Stimulated activated CD4-positive, alpha-beta T cell treated with anti-CD3 and anti-CD28 coated beads, TNF-alpha, amount 100 ng/mL, for 4 hours (primary cell): ENCODE data around the gene BCAM.
"Not testable (repeated sequence)": the region's sequence is repeated elsewhere in the genome, so short reads cannot be mapped to it uniquely, and the experiment has no call there.

ENCODE experiments used
- DNase-seq, 3 experiments: peaks; one replicate each; pipeline ENCODE4 v3.0.0-alpha.2; 2020; ENCODE audit warnings: low read depth in 3 of 3

Gene BCAM, protein sequence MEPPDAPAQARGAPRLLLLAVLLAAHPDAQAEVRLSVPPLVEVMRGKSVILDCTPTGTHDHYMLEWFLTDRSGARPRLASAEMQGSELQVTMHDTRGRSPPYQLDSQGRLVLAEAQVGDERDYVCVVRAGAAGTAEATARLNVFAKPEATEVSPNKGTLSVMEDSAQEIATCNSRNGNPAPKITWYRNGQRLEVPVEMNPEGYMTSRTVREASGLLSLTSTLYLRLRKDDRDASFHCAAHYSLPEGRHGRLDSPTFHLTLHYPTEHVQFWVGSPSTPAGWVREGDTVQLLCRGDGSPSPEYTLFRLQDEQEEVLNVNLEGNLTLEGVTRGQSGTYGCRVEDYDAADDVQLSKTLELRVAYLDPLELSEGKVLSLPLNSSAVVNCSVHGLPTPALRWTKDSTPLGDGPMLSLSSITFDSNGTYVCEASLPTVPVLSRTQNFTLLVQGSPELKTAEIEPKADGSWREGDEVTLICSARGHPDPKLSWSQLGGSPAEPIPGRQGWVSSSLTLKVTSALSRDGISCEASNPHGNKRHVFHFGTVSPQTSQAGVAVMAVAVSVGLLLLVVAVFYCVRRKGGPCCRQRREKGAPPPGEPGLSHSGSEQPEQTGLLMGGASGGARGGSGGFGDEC

DNA sequence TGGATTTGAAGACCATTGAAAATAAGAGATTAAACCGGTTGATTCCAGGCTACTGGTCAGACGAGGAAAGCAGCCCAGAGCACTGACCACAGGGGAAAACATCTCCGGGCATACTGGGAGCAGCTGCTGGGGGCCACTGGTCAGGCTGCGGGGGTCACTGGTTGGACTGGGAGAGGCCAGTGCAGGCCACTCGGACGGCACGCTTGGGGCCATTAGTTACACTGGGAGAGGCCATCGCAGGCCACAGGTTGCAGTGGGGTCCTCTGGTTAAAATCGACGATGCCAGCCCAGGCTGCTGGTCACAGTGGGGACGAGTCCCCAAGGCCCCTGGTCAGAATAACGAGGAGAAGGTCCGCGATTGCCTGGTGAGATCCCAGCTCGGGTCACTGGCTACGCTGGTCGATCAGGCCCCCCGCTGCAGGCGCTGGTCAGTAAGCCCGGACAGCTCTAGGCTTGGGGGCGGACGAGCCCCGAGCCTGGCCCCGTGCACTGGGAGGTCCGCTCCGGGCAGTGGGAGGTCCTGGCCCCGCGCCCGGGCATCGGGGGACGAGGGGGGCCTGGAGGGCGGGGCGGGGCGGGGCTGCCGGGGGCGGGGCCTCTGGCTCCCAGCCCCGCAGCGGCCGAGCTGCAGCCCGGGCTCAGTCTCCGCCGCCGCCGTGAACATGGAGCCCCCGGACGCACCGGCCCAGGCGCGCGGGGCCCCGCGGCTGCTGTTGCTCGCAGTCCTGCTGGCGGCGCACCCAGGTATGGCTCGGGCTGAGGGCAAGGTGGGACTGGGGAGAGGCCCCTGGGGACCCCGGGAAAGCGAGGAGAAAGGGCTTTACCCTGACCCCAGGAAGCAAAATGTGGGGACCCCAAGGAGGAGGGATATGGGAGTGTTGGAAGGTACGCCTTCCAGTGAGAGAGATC is at the start of gene BCAM:
Gene BCAM (plus strand): TSS at position 641 of the 909 bp plus-strand sequence. CDS start 22 bp downstream, at position 663.
- DNase-seq: no peak

DNA sequence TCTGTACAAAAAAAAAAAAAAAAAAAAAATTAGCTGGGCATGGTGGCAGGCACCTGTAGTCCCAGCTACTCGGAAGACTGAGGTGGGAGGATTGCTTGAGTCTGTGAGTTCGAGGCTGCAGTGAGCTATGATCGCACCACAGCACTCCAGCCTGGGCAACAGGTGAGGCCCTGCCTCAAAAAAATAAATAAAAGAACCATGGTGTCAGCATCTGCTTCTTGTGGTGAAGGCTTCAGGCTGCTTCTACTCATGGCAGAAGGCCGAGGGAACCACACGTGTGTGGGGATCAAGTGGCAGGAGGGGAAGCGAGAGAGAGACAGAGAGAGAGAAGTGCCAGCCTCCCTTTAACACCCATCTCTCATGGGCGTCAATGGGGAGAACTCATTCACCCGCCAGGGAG is 46.9 kb upstream of the BCAM start:
- DNase-seq: no peak

DNA sequence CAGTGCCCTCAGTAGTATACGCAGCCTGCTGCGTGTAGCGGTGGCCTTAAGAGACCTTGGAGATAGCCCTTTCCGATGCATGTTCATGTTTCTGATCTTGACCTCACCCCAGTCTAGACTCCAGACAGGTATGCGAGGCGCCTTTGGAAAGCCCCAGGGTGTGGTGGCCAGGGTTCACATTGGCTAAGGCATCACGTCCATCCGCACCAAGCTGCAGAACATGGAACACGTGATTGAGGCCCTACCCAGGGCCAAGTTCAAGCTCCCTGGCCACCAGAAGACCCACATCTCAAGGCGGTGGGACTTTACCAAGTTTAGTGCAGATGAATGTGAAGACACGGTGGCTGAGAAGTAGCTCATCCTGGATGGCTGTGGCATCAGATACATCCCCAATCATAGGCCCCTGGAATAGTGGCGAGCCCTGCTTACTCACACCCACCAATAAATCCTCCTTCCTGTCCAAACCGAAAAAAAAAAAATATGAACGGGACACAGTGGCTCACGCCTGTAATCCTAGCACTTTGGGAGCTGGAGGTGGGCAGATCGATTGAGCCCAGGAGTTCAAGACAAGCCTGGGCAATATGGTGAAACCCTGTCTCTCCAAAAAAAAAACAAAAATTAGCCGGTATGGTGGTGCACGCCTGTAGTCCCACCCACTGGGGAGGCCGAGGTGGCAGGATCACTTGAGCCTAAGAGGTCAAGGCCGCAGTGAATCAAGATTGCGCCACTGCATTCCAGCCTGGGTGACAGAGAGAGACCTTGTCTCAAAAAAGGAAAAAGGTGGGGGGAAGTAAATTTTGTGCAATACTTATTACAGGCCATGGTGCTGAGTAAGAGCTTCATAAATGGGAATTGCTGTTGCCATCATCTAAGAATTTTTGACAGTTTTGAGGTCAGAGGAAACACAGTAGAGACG is 43.6 kb upstream of the BCAM start:
- no peak for DNase-seq

DNA sequence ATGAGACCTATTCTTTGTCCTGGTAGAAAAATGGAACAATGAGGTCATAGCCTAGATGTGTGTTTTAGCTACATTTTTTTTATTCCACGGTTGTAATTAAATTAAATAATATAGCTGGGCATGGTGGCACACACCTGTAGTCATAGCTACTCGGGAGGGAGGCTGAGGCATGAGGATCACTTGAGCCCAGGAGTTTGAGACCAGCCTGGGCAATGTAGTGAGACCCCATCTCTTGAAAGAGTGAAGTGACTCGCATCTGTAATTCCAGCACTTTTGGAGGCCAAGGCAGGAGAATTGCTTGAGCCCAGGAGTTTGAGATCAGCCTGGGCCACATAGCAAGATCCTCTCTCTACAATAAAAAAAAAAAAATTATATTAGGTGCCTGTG is 43.0 kb upstream of the BCAM start:
- DNase-seq: no peak

DNA sequence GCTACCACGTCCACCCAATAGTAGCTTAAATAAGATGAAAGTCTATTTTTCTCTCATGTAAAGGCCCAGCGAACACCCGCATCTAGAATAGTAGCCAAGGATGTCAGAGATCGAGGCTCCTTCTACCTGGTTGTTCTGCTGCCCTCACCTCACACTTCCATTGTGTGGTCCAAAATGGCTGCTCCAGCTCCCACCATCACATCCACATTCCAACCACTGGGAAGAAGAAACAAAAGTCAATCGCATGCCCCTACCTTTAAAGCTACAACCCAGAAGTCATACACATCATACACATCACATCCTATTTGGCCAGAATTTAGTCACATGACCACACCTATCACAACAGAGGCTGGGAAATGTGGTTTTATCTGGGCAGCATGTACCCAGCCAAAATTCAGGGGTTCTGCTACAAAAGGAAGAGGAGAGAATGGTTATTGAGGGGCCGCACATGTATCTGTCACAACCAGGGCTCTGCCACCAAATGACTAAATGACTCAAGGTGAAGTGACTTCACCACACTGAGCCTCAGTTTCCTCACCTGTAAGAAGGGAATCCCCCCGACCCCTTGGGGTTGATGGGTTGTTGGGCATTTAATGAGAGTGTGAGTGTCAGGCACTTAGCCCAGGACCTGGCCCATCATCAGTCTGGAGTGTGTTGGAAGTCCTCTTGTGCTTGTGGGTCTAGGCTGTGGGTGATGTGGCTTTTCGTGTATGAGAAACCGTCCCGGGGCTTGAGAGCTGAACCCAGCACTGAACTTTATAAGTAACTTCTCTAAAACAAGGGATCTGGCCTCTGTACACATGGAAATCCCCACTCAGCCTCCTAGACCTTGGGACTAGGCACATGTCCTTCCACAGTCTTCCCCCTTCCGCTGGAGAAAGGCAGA is 41.4 kb upstream of the BCAM start:
- DNase-seq: no peak

DNA sequence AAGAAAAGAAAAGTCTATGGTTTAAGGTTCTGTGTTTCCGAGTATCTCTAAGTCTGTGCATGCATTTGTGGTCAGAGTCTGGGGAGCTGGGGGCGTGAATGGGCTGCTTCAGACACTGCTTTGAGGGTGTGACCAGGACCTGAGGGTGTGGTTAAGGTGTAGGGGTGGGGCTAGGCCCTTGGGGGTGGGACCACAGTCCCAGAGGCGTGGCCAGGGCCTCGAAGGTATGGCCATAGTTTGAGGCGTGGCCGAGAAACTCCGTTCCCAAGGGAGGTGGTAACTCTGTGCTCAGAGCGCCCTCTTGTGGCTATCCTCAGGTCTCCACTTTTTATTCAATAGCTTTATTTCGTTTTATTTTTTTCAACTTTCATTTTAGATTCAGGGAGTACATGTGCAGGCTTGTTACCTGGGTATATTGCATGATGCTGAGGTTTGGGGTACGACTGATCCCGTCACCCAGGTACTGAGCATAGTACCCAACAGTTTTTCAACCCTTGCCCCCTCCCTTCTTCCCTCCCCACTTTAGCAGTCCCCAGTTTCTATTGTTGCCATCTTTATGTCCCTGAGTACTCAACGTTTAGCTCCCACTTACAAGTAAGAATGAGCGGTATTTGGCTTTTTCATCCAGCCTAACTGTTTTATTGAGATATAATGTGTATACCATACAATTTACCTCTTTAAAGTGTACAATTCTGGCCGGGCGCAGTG is 38.2 kb upstream of the BCAM start:
- DNase-seq: peak; percentile 93 to 96 (median 95)

DNA sequence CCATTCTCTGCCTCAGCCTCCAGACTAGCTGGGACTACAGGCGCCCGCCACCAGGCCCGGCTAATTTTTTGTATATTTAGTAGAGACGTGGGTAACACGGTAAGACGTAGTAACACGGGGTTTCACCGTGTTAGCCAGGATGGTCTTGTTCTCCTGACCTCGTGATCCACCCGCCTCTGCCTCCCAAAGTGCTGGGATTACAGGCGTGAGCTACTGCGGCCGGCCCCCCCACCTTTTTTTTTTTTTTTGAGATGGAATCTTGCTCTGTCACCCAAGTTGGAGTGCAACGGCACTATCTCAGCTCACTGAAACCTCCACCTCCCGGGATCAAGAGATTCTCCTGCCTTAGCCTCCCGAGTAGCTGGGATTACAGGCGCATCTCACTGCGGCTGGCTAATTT is 36.8 kb upstream of the BCAM start:
- DNase-seq: not testable (repeated sequence)

DNA sequence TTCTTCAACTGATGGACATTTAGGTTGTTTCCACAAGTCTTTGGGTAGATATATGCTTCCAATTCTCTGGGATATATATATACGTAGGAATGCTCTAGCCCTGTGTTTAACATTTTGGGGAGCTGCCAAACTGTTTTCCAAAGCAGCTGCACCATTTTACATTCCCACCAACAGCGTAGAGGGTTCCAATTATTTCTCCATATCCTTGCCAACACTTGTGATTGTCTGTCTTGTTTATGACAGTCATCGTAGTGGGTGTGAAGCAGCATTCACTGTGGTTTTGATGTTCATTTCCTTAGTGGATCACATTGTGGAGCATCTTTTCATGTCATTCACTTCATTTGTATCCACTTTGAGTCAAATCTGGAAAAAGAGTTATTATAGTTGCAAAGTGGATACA is 35.9 kb upstream of the BCAM start:
- DNase-seq: no peak

DNA sequence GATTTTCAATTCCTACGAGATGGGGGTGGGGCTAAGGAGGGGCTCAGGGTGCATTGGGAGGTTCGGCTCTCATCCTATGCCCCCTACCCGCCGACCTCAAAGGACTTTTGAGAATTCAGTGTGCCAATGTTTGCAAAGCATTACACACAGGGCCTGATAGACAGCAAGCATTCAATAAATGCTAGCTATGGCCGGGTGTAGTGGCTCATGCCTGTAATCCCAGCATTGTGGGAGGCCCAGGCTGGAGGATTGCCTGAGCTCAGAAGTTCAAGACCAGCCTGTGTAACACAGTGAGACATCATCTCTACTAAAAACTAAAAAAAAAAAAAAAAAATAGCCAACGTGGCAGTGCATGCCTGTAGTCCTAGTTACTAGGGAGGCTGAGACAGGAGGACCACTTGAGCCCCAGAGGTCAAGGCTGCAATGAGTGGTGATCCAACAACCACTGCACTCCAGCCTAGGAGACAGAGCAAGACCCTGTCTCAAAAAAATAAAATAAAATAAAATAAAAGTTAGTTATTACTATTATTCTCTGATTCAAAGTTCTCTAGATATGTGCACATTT is 33.1 kb upstream of the BCAM start:
- DNase-seq: no peak

DNA sequence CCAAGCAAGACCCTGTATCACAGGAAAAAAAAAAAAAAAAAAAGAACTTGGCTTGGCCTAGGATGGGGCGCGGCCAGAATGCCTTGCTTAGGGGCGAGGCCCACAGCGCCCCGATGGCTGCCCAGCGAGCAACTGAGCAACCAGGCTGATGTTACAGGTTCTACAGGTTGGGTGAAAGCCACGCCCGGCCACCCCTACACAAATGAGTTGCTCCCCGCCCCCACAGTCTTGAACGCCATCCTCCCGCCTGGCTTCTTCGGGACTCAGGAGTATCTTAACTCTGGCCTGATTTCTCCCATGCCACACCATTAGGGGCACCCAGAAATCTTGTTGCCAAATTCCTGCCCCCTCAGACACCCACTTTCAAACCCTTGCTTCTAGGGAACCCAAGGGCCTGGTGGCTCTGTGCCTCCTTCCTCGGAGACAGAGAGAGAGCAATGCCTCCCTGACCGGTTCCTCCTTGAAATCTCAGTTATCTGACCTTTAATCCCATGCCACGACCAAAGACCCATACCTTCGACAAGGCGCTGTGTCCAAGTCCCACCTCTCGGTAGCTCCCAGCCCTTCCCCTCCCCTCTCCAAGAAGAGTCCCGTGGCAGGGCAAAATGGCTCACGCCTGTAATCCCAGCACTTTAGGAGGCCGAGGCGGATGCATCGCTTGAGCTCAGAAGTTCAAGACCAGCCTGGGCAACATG is 32.4 kb upstream of the BCAM start:
- DNase-seq: no peak

DNA sequence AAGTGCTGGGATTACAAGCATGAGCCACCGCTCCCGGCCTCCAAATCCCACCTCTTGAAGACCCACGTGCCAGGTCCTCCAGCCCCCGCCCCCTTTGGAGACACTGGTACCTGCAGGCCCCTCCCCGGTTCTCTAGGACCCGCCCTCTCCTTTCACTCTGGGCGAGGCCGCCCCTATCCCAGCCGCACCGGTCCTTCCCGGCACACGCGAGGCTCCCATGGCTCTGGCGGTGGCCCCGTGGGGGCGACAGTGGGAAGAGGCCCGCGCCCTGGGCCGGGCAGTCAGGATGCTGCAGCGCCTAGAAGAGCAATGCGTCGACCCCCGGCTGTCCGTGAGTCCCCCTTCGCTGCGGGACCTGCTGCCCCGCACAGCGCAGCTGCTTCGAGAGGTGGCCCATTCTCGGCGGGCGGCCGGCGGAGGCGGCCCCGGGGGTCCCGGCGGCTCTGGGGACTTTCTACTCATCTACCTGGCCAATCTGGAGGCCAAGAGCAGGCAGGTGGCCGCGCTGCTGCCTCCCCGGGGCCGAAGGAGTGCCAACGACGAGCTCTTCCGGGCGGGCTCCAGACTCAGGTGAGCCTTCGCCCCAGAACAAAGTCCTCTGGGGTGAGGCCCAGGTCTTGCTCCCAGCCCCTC is 31.1 kb upstream of the BCAM start, which contains the start of gene CBLC:
Gene CBLC (plus strand): TSS at position 176 of the 633 bp plus-strand sequence. CDS start 42 bp downstream, at position 218.
- no peak for DNase-seq

DNA sequence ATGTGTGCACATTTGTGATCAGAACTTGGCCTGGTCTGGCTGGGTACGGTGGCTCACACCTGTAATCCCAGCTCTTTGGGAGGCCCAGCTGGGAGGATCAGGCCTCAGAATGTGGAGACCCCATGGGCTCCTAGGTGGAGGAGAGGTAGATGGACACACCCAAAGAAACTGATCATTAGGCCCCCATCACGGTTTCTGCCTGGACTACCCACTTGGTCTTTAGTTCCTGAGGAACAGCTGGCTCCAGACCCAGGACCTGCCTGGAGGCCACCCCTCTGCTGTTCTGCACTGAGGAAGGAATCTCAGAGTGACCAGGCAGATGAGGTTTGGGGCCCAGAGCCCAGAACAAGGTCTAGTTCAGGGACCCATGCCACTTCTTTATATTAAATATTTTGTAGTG is 29.8 kb upstream of the BCAM start:
- DNase-seq: no peak

DNA sequence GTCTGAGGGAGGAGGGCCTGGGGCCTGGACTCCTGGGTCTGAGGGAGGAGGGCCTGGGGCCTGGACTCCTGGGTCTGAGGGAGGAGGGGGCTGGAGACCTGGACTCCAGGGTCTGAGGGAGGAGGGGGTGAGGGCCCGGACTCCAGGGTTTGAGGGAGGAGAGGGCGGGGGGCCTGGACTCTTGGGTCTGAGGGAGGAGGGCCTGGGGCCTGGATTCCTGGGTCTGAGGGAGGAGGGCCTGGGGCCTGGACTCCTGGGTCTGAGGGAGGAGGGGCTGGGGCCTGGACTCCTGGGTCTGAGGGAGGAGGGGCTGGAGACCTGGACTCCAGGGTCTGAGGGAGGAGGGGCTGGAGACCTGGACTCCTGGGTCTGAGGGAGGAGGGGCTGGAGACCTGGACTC is 27.2 kb upstream of the BCAM start:
- not testable (repeated sequence) for DNase-seq

DNA sequence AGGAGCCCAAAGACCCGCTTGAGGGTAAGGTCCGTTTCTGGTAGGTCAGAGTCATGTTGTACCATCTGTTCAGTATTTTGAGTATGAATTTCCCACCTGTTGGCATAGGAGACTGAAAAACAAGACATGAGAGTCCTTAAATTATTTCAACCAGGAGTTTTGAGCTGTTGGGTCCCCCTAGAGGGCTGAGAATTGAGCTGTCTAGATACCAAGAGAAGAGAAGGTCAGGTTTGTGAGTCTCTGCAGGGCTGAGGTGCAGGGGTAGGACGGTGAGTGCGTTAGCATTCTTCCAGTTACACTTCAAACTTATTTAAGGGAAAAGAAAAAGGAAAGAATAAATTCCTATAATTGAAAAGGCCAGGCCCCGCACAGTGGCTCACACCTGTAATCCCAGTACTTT is 26.2 kb upstream of the BCAM start:
- no peak for DNase-seq

DNA sequence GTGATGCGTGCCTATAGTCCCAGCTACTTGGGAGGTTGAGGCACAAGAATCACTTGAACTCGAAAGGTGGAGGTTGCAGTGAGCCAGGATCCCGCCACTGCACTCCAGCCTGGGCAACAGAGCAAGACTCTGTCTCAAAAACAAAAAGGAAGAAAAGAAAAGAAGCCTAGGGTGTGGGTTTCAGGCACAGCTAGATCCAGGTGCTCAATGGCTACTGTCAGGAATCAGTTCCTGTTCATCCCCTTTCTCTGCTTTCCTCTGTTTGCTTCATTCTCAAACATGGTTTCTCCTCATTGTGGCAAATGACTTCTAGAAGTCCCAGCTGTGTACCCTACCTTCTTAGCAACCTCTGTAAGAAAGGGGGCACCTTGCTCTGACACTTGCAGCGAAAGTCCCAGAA is 25.4 kb upstream of the BCAM start:
- DNase-seq: no peak

DNA sequence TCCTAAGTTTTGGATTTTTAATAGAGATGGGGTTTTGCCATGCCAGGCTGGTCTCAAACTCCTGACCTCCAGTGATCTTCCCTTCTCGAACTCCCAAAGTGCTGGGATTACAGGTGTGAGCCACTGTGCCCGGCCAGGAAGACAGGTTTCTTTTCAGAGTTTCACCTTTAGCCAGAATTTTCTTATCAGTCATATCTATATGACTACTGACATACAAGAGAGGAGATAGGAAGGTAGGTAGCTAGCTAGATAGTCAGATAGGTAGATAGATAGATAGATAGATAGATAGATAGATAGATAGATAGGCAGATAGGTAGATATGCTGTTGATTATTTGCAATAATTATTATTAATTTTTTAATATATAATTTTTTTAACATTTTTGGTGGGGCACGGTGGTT is 23.6 kb upstream of the BCAM start:
- DNase-seq: no peak

DNA sequence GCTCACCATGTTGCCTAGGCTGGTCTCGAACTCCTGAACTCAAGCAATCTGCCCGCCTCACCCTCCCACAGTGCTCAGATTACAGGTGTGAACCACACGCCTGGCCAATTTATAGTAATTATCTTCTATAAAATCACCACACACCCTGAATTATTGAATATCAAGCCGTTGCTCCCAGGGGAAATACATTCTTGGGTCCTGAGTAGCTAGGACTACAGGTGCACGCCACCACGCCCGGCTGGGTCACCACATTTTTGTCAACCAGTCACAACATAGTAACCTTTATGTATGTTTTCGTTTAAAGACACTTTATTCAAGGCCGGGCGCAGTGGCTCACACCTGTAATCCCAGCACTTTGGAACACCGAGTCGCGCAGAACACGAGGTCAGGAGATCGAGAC is 22.9 kb upstream of the BCAM start:
- DNase-seq: no peak

DNA sequence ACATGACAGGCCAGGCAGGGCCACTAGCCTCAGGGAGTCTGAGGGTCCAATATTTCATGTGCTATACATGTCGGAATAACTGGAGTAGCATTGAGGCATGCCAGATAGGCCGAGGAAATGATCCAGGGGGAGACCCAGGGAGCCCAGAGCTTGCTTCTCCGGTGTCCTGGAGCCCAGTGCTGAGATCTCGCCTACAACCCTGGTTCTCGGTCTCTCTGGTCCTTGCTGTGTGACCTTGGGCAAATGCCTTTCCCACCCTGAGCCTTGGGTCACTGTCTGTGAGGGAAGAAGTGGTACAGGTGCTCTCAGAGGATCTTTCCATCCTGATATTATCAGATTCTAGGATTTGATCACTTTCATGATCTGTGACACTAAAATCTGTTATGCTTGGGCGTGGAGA is 19.9 kb upstream of the BCAM start:
- DNase-seq: no peak
